ENCODE data around the gene FKBP2. TPM values are rescaled to one million over a fixed set of nuclear protein-coding genes. Genes with fewer than 3 reads are reported as not detected.

FKBP2 gene
- total and polyA plus RNA-seq, 2 of the 13 experiments (the other 11 are each of a cell fraction or from before 2014, with no cell fraction given): 30.1 to 53.3 TPM

- TF ChIP-seq, protein P1, sequence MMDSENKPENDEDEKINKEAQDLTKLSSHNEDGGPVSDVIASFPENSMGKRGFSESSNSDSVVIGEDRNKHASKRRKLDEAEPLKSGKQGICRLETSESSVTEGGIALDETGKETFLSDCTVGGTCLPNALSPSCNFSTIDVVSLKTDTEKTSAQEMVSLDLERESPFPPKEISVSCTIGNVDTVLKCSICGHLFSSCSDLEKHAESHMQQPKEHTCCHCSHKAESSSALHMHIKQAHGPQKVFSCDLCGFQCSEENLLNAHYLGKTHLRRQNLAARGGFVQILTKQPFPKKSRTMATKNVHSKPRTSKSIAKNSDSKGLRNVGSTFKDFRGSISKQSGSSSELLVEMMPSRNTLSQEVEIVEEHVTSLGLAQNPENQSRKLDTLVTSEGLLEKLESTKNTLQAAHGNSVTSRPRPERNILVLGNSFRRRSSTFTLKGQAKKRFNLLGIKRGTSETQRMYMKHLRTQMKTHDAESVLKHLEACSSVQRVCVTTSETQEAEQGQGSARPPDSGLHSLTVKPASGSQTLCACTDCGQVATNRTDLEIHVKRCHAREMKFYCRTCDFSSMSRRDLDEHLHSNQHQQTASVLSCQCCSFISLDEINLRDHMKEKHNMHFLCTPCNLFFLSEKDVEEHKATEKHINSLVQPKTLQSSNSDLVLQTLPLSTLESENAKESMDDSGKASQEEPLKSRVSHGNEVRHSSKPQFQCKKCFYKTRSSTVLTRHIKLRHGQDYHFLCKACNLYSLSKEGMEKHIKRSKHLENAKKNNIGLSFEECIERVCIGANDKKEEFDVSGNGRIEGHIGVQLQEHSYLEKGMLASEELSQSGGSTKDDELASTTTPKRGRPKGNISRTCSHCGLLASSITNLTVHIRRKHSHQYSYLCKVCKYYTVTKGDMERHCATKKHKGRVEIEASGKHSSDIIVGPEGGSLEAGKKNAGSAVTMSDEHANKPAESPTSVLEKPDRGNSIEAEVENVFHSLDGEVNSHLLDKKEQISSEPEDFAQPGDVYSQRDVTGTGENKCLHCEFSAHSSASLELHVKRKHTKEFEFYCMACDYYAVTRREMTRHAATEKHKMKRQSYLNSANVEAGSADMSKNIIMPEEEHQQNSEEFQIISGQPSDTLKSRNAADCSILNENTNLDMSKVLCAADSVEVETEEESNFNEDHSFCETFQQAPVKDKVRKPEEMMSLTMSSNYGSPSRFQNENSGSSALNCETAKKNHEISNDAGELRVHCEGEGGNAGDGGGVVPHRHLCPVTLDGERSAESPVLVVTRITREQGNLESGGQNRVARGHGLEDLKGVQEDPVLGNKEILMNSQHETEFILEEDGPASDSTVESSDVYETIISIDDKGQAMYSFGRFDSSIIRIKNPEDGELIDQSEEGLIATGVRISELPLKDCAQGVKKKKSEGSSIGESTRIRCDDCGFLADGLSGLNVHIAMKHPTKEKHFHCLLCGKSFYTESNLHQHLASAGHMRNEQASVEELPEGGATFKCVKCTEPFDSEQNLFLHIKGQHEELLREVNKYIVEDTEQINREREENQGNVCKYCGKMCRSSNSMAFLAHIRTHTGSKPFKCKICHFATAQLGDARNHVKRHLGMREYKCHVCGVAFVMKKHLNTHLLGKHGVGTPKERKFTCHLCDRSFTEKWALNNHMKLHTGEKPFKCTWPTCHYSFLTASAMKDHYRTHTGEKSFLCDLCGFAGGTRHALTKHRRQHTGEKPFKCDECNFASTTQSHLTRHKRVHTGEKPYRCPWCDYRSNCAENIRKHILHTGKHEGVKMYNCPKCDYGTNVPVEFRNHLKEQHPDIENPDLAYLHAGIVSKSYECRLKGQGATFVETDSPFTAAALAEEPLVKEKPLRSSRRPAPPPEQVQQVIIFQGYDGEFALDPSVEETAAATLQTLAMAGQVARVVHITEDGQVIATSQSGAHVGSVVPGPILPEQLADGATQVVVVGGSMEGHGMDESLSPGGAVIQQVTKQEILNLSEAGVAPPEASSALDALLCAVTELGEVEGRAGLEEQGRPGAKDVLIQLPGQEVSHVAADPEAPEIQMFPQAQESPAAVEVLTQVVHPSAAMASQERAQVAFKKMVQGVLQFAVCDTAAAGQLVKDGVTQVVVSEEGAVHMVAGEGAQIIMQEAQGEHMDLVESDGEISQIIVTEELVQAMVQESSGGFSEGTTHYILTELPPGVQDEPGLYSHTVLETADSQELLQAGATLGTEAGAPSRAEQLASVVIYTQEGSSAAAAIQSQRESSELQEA (CRISPR knock-in tag; IDR thresholded peaks at IDR 0.05; ENCODE audit: not compliant biosample characterization): no peak
- TF ChIP-seq ZFP36 (IDR thresholded peaks at IDR 0.05; ENCODE audit: borderline replicate concordance, low read depth, low read length, partially characterized antibody) (peak; percentile 90), FOXP1 (IDR thresholded peaks at IDR 0.05) (no peak), FOXP1 (CRISPR knock-in tag; IDR thresholded peaks at IDR 0.05) (peak; percentile 91), GABPA (IDR thresholded peaks at IDR 0.05; ENCODE audit: low read depth, low read length) (no peak), GABPA (CRISPR knock-in tag; IDR thresholded peaks at IDR 0.05; ENCODE audit: low read depth) (peak; percentile 20; the same call in 1 of the 2 replicates), SALL1 (CRISPR knock-in tag; IDR thresholded peaks at IDR 0.05) (peak; percentile 72), ZNF354B (CRISPR knock-in tag; IDR thresholded peaks at IDR 0.05) (no peak), ZNF839 (CRISPR knock-in tag; IDR thresholded peaks at IDR 0.05; ENCODE audit: borderline replicate concordance) (no peak), FOXA3 (CRISPR knock-in tag; IDR thresholded peaks at IDR 0.05) (peak; percentile 79), RXRB (CRISPR knock-in tag; IDR thresholded peaks at IDR 0.05; ENCODE audit: borderline replicate concordance) (peak; percentile 15; the same call in 1 of the 2 replicates)
- TF ChIP-seq, protein P2, sequence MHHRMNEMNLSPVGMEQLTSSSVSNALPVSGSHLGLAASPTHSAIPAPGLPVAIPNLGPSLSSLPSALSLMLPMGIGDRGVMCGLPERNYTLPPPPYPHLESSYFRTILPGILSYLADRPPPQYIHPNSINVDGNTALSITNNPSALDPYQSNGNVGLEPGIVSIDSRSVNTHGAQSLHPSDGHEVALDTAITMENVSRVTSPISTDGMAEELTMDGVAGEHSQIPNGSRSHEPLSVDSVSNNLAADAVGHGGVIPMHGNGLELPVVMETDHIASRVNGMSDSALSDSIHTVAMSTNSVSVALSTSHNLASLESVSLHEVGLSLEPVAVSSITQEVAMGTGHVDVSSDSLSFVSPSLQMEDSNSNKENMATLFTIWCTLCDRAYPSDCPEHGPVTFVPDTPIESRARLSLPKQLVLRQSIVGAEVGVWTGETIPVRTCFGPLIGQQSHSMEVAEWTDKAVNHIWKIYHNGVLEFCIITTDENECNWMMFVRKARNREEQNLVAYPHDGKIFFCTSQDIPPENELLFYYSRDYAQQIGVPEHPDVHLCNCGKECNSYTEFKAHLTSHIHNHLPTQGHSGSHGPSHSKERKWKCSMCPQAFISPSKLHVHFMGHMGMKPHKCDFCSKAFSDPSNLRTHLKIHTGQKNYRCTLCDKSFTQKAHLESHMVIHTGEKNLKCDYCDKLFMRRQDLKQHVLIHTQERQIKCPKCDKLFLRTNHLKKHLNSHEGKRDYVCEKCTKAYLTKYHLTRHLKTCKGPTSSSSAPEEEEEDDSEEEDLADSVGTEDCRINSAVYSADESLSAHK (CRISPR knock-in tag; IDR thresholded peaks at IDR 0.05; ENCODE audit: borderline replicate concordance): no peak
- TF ChIP-seq, protein P3, sequence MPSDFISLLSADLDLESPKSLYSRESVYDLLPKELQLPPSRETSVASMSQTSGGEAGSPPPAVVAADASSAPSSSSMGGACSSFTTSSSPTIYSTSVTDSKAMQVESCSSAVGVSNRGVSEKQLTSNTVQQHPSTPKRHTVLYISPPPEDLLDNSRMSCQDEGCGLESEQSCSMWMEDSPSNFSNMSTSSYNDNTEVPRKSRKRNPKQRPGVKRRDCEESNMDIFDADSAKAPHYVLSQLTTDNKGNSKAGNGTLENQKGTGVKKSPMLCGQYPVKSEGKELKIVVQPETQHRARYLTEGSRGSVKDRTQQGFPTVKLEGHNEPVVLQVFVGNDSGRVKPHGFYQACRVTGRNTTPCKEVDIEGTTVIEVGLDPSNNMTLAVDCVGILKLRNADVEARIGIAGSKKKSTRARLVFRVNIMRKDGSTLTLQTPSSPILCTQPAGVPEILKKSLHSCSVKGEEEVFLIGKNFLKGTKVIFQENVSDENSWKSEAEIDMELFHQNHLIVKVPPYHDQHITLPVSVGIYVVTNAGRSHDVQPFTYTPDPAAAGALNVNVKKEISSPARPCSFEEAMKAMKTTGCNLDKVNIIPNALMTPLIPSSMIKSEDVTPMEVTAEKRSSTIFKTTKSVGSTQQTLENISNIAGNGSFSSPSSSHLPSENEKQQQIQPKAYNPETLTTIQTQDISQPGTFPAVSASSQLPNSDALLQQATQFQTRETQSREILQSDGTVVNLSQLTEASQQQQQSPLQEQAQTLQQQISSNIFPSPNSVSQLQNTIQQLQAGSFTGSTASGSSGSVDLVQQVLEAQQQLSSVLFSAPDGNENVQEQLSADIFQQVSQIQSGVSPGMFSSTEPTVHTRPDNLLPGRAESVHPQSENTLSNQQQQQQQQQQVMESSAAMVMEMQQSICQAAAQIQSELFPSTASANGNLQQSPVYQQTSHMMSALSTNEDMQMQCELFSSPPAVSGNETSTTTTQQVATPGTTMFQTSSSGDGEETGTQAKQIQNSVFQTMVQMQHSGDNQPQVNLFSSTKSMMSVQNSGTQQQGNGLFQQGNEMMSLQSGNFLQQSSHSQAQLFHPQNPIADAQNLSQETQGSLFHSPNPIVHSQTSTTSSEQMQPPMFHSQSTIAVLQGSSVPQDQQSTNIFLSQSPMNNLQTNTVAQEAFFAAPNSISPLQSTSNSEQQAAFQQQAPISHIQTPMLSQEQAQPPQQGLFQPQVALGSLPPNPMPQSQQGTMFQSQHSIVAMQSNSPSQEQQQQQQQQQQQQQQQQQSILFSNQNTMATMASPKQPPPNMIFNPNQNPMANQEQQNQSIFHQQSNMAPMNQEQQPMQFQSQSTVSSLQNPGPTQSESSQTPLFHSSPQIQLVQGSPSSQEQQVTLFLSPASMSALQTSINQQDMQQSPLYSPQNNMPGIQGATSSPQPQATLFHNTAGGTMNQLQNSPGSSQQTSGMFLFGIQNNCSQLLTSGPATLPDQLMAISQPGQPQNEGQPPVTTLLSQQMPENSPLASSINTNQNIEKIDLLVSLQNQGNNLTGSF (CRISPR knock-in tag; IDR thresholded peaks at IDR 0.05): no peak
Measured at GRCh38 chr11:64218628-64219353, 22.1 kb upstream of the FKBP2 start (continued).

Measured in HepG2 (cell line).